Astrocyte (in vitro differentiated cells and primary cell): Measurements from ENCODE around the gene A4GALT.

Experiments used
- EZH2 ChIP-seq: IDR thresholded peaks from 2 replicates; pipeline ENCODE4 v1.6.1; 2012; ENCODE audit warnings: mild to moderate bottlenecking, low read length, inconsistent platforms; ENCODE audit not compliant: insufficient read depth
- TF ChIP-seq, protein P1 (sequence below): IDR thresholded peaks from 2 replicates; pipeline ENCODE4 v1.5.1; 2011; ENCODE audit warnings: low read depth, mild to moderate bottlenecking, inconsistent platforms, low read length, moderate library complexity; ENCODE audit not compliant: insufficient read depth

- TF ChIP-seq, protein P1, sequence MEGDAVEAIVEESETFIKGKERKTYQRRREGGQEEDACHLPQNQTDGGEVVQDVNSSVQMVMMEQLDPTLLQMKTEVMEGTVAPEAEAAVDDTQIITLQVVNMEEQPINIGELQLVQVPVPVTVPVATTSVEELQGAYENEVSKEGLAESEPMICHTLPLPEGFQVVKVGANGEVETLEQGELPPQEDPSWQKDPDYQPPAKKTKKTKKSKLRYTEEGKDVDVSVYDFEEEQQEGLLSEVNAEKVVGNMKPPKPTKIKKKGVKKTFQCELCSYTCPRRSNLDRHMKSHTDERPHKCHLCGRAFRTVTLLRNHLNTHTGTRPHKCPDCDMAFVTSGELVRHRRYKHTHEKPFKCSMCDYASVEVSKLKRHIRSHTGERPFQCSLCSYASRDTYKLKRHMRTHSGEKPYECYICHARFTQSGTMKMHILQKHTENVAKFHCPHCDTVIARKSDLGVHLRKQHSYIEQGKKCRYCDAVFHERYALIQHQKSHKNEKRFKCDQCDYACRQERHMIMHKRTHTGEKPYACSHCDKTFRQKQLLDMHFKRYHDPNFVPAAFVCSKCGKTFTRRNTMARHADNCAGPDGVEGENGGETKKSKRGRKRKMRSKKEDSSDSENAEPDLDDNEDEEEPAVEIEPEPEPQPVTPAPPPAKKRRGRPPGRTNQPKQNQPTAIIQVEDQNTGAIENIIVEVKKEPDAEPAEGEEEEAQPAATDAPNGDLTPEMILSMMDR, result no peak
- no peak for TF ChIP-seq EZH2
These were observed 50.6 kb downstream of the A4GALT start for GRCh38 chr22:42670046-42670445.
